Astrocyte of the cerebellum (primary cell): ENCODE results near the gene SHISA9.

Experiments
- DNase-seq: peaks from one replicate; pipeline ENCODE4 v3.0.0-alpha.2; 2011; ENCODE audit warnings: low read depth
- H3K4me3 ChIP-seq: 2 replicates; pipeline ENCODE4 v1.5.1; 2011; ENCODE audit warnings: mild to moderate bottlenecking, low read depth, low read length, moderate library complexity
- in situ Hi-C: cut with HindIII; loops from 2 replicates; pipeline ENCODE4 v1.10.0; 2017; ENCODE audit warnings: low sequenced_read_pairs
- TF ChIP-seq, protein P1 (sequence below): IDR thresholded peaks from 2 replicates; pipeline ENCODE4 v1.5.1; 2012; ENCODE audit warnings: low read length, low read depth, moderate library complexity, mild to moderate bottlenecking; ENCODE audit errors: missing control alignments

Gene SHISA9

DNA sequence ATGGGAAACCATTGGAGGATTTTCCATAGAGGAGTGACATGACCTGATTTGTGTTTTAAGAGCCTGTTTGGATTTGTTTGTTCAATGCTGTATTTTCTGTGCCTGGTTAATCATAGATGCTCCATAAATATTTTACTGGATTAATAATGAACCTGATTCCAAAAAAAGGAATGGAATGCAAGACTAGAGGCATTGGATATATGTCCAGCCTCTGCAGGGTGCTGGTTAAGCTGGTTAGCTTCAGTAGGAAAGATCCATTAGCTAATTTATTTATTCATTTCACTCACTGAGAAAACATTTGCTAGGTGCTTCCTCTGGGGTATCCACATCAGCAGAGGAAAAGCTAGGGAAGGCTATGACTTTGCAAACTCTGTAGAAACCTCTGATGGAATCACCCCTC lies 57.7 kb downstream of the SHISA9 start:
- no peak for DNase-seq
- in situ Hi-C loops = no loop called here
- TF ChIP-seq, protein P1, sequence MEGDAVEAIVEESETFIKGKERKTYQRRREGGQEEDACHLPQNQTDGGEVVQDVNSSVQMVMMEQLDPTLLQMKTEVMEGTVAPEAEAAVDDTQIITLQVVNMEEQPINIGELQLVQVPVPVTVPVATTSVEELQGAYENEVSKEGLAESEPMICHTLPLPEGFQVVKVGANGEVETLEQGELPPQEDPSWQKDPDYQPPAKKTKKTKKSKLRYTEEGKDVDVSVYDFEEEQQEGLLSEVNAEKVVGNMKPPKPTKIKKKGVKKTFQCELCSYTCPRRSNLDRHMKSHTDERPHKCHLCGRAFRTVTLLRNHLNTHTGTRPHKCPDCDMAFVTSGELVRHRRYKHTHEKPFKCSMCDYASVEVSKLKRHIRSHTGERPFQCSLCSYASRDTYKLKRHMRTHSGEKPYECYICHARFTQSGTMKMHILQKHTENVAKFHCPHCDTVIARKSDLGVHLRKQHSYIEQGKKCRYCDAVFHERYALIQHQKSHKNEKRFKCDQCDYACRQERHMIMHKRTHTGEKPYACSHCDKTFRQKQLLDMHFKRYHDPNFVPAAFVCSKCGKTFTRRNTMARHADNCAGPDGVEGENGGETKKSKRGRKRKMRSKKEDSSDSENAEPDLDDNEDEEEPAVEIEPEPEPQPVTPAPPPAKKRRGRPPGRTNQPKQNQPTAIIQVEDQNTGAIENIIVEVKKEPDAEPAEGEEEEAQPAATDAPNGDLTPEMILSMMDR = no peak
- H3K4me3 ChIP-seq = no peak overlapping the region

DNA sequence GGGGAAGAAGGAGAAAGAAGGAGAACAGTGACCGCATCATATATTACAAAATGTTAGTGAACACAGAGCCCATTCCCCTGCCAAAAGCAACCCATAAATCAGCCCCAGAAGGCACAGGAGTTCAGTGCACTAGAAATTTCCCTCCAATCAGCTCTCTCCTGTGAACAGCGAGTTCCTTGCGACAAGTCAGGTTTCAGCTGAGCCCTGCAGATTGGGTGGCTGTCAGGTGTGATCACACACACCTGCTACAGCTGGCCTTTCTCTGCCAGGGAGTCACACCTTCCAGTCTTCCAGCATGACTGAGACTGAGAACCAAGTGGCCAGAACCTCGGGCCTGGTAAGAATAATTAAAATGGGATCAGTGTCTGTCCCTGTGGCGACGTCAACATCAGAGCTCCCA lies 60.2 kb downstream of the SHISA9 start:
- TF ChIP-seq, protein P1 = no peak
- no peak for DNase-seq

DNA sequence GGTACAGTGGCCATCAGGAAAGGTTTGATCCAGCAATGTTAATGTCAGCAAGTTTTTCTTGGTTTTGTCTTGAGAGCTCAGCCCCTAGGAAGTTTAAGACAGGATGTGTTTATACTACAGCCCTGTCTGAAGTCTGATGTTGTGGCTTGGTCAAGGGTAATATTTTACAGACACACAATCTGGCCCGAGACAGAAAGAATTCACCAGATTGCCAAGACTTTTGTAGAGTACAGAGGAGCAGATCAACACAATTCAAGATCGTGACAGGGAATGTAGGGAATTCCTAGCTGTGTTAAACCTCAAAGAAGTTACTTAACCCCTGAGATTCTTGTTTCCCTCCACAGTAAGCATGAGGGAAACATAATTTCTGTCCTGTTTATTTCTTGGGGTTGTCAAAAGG lies 63.1 kb downstream of the SHISA9 start:
- TF ChIP-seq, protein P1 = no peak
- peak; percentile 8 for DNase-seq
- no peak overlapping the region for H3K4me3 ChIP-seq
- in situ Hi-C loops = no loop called here

More for the DNA sequence above, 60.2 kb downstream of the SHISA9 start:
- no peak overlapping the region for H3K4me3 ChIP-seq
- in situ Hi-C loops = no loop called here

DNA sequence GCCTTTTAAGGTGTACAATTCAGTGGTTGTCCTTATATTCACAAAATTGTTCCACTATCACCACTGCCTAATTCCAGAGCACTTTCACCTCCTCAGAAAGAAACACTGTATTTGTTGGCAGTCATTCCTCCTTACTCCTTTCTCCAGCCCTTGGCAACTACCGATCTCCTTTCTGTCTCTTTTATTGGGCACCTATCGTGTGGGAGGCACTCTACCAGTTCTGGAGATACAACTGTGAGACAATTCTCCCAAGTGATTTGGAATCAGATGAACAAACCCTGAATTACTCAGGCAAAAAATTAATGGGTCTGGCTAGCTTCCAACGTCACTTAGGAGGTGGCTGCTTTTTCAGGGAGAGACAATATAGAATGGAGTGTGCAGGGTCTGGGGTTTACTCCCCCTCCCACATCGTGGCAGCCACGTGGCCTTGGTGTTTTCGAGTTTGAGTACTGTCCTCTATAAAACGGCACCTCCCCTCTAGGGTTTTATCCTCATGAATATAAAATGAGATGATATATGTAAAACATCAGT lies 63.9 kb downstream of the SHISA9 start:
- no peak overlapping the region for H3K4me3 ChIP-seq
- no peak for DNase-seq
- TF ChIP-seq, protein P1 = no peak
- in situ Hi-C loops = no loop called here

DNA sequence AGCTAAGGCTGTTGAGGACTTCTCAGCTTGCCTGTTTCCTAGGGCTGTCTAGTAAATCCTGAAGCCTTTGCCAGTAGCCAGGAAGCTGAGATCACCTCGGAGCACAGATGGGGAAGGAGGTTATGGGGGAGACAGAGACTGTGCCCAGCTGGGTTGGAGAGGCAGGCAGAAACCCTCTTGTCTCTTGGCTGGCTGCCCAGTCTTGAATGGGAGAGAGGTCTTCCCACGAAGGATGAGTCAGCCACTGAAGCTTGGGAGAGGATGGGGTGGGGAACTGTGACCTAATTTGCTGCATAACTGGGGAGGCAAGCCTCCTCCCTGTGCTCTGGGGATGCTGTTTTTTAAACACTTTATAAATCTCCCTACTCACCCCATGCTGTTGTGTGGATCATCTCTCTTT lies 69.8 kb downstream of the SHISA9 start:
- peak; percentile 43 for DNase-seq
- in situ Hi-C loops = no loop called here
- TF ChIP-seq, protein P1 = no peak
- no peak overlapping the region for H3K4me3 ChIP-seq

DNA sequence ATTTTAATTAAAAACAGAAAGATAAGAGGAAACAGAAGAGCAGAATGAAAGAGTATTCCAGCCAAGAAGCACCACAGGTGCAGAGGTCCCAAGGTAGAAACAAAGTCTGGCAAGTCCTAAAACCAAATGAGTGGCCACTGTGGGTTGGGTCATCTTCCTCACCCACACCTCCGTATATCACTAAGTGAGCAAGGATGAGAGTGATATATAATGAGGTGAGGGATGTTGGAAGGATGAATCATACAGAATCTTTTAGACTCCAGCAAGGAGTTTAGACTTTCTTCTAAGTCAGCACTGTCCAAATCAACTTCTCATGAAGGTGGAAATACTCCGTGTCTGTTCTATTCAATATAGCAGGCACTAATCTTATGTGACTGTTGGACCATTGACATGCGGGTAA lies 70.8 kb downstream of the SHISA9 start:
- TF ChIP-seq, protein P1 = no peak
- no peak for DNase-seq
- in situ Hi-C loops = no loop called here

More for the DNA sequence above, 70.8 kb downstream of the SHISA9 start:
- no peak overlapping the region for H3K4me3 ChIP-seq
